ENCODE data around the gene PIP5K1B.

Gene PIP5K1B

DNA sequence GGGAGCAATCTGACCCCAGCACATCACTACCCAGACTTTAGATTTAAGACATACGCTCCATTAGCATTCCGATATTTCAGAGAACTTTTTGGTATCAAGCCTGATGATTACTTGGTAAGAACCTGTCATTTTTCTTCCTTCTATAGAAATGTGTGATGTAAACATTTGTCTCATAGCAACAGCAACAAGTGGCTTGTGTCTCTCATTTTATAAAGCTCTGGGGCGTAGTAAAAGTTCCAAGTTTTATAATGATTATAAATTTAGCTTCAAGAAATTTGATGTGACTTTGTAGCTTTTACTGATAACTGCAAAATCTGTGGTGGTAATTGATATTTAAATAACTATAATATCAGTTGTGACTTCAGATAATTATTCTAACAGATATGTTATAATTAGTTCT lies 171.6 kb downstream of the PIP5K1B start:
- TF ChIP-seq, protein P1, sequence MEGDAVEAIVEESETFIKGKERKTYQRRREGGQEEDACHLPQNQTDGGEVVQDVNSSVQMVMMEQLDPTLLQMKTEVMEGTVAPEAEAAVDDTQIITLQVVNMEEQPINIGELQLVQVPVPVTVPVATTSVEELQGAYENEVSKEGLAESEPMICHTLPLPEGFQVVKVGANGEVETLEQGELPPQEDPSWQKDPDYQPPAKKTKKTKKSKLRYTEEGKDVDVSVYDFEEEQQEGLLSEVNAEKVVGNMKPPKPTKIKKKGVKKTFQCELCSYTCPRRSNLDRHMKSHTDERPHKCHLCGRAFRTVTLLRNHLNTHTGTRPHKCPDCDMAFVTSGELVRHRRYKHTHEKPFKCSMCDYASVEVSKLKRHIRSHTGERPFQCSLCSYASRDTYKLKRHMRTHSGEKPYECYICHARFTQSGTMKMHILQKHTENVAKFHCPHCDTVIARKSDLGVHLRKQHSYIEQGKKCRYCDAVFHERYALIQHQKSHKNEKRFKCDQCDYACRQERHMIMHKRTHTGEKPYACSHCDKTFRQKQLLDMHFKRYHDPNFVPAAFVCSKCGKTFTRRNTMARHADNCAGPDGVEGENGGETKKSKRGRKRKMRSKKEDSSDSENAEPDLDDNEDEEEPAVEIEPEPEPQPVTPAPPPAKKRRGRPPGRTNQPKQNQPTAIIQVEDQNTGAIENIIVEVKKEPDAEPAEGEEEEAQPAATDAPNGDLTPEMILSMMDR (IDR thresholded peaks at IDR 0.05; ENCODE audit: low read depth, low read length): no peak
- no peak overlapping the region for H3K4me3 ChIP-seq (ENCODE audit: low read depth, low read length)

DNA sequence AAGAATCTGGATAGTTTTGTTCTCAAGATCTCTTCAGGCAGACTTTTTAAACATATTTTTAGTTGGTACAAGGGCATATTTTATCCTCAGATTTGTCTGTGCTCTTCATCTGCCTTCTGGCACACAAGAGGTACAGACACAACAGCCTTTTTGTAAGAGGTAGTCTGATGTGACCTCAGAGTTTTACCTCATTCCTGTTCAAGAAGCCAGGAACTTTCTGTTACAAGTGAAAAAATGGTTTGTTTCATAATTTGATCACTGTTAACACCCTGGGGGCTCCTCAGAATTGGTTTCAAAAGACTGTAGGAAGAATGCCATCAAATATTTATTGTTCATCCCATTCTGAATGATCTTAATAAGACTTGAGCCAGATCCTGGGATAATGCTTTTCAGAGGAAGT lies 172.2 kb downstream of the PIP5K1B start:
- H3K4me3 ChIP-seq (ENCODE audit: low read depth, low read length): no peak overlapping the region
- TF ChIP-seq, protein P1 (IDR thresholded peaks at IDR 0.05; ENCODE audit: low read depth, low read length): no peak

DNA sequence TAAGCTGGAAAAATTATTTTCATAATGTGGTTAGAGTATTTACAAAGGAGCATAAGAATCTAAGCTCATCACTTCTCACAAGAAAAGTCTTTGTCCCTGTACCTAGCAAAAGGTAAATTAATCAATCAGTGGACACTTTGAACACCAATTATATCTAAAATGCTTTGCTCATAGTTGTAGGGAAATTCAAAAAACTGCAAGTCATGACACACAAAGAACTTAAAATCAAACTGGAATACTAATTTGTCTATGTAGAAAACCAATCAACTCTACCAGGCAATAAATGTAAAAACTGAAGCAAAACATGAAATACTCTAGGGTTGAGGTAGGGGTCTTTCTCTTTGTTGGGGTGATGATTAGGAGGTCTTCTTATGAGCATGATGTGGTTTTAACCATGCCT lies 173.4 kb downstream of the PIP5K1B start:
- H3K4me3 ChIP-seq (ENCODE audit: low read depth, low read length): no peak overlapping the region
- TF ChIP-seq, protein P1 (IDR thresholded peaks at IDR 0.05; ENCODE audit: low read depth, low read length): no peak

DNA sequence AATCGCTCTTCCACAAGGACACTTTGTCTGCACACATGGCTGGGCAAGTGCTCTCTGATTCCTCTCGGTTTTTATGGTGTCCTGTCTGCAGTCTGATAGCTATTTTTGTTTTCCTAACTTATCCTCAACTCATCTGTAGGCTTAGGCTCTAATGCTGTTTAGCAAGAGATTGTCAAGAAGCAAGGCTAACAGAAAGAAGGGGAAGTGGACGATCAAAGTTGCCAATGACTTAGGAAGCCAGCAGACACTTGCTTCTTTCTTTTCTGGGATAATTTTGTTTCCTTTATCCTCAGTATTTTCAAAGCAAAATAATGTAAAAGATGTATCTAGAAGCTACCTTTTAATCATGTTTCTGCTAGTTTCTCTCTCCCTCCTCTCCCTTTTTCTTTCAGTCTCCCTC lies 178.2 kb downstream of the PIP5K1B start:
- no peak overlapping the region for H3K4me3 ChIP-seq (ENCODE audit: low read depth, low read length)
- TF ChIP-seq, protein P1 (IDR thresholded peaks at IDR 0.05; ENCODE audit: low read depth, low read length): no peak

DNA sequence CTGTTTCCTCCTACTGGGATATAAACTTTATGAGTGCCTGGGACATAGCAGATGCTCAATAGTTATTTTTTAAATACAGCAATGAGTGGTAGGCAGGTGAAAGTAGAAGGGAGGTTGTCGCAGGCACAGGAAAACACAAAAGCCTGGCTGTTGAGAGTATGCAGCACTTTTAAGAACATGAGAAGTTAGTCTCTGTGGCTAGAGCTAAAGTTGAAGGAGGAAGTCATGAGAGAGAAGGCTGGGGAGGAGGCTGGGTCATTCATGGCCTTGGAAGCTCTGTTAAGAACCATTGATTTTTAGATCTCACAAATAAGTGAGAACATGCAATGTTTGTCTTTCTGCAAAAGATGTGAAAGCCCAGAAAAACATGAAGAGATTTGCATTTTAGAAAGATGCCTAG lies 182.2 kb downstream of the PIP5K1B start:
- H3K4me3 ChIP-seq (ENCODE audit: low read depth, low read length): no peak overlapping the region
- TF ChIP-seq, protein P1 (IDR thresholded peaks at IDR 0.05; ENCODE audit: low read depth, low read length): no peak

DNA sequence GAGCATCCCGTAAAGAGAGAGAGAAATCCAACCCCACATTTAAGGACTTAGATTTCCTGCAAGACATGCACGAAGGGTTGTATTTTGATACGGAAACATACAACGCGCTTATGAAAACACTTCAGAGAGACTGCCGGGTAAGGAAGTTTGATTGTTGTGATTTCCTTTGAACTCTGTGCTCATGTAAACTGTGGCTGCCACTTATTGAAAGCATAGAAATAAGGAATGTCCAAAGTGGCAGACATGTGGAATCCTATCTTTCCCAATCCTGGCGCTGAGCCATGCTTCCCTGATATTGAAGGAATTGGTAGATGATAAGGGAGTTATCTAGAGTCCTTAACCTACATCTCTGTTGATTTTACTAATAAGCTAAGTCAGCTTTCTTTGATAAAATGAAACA lies 189.5 kb downstream of the PIP5K1B start:
- no peak overlapping the region for H3K4me3 ChIP-seq (ENCODE audit: low read depth, low read length)
- TF ChIP-seq, protein P1 (IDR thresholded peaks at IDR 0.05; ENCODE audit: low read depth, low read length): no peak

DNA sequence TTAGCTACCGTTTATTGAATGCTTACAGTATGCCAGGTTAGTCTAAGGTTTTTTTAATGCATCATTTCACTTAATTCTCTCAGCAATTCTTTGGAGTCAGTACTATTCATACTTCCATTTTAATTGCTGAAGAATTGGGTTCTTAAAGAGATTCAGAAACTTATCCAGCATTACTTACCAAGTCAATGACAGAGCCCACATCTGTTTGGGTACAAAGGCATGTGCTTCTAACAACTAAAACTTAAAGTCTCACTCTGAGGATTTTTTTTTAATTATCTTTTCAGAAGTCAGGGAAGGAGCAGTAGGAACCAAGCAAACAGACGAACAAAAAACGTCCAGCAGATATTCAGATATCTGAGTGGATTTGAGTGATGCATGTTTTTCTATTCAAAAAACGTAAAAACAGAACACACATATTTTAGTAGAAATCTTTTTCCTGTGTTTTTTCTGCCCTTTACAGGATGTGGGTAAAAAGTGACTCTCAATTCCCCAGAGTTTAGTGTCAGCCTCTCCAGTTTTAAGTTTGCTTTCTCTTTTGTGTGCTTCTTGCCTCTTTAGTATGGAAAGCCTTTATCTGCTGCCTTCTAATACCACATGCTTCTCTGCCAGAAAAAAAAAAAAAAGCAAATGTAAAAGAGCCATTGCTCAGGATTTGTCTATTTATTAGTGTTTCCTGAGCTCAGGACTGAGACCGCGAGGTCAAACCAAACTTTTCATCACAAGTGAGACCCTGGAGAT lies 190.9 kb downstream of the PIP5K1B start:
- TF ChIP-seq, protein P1 (IDR thresholded peaks at IDR 0.05; ENCODE audit: low read depth, low read length): no peak
- no peak overlapping the region for H3K4me3 ChIP-seq (ENCODE audit: low read depth, low read length)
